ENCODE measurements around the gene SELENOS.
"Not testable (repeated sequence)": the region's sequence is repeated elsewhere in the genome, so short reads cannot be mapped to it uniquely, and the experiment has no call there.

Gene SELENOS

DNA sequence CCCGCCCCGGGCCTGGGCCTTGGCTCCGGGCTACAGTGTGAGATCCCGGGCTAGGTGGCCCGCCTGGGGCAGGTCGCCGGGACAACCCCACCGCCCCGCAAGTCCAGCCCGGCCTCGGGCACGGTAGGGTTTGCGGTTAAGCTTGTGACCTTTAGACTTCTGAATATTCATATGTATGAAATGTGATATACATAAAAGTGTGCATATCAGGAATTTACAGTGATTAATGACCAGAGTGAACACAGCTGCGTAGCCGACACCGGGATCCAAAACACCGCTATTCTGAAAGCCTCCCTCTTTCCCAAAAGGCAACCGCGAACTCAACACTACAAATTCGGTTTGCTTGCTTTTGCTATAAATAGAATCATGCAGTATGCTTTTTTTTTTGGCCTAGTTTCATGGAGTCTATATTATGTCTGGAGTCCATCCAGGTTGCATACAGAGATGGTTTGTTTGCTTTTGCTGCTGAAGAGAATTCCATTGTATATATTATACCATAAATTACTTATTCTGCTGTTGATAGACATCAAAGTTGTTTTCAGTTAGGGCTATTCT is 18.4 kb upstream of the SELENOS start:
- peak overlapping the region; percentile 84 for H3K4me3 ChIP-seq (ENCODE audit: severe bottlenecking)
- ATAC-seq (ENCODE audit: low read depth) = no peak; the same call in 2 of the 3 replicates
- H3K9me3 ChIP-seq (ENCODE audit: severe bottlenecking) = no peaks in the 10 kb centered on the region
- peak; percentile 80 for DNase-seq (ENCODE audit: low spot score)
- H3K27ac ChIP-seq (ENCODE audit: poor library complexity, severe bottlenecking) = peak overlapping the region; percentile 80
- no peaks in the 10 kb centered on the region for H3K27me3 ChIP-seq (ENCODE audit: insufficient read depth, poor library complexity, severe bottlenecking)
- H3K36me3 ChIP-seq (ENCODE audit: low read depth) = peaks cover 29% of the 10 kb centered on the region
- peaks cover 27% of the 10 kb centered on the region for H3K4me1 ChIP-seq (ENCODE audit: insufficient read depth, poor library complexity, severe bottlenecking)
- TF ChIP-seq, protein P1, sequence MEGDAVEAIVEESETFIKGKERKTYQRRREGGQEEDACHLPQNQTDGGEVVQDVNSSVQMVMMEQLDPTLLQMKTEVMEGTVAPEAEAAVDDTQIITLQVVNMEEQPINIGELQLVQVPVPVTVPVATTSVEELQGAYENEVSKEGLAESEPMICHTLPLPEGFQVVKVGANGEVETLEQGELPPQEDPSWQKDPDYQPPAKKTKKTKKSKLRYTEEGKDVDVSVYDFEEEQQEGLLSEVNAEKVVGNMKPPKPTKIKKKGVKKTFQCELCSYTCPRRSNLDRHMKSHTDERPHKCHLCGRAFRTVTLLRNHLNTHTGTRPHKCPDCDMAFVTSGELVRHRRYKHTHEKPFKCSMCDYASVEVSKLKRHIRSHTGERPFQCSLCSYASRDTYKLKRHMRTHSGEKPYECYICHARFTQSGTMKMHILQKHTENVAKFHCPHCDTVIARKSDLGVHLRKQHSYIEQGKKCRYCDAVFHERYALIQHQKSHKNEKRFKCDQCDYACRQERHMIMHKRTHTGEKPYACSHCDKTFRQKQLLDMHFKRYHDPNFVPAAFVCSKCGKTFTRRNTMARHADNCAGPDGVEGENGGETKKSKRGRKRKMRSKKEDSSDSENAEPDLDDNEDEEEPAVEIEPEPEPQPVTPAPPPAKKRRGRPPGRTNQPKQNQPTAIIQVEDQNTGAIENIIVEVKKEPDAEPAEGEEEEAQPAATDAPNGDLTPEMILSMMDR (IDR thresholded peaks at IDR 0.05; ENCODE audit: poor library complexity, severe bottlenecking) = no peak

DNA sequence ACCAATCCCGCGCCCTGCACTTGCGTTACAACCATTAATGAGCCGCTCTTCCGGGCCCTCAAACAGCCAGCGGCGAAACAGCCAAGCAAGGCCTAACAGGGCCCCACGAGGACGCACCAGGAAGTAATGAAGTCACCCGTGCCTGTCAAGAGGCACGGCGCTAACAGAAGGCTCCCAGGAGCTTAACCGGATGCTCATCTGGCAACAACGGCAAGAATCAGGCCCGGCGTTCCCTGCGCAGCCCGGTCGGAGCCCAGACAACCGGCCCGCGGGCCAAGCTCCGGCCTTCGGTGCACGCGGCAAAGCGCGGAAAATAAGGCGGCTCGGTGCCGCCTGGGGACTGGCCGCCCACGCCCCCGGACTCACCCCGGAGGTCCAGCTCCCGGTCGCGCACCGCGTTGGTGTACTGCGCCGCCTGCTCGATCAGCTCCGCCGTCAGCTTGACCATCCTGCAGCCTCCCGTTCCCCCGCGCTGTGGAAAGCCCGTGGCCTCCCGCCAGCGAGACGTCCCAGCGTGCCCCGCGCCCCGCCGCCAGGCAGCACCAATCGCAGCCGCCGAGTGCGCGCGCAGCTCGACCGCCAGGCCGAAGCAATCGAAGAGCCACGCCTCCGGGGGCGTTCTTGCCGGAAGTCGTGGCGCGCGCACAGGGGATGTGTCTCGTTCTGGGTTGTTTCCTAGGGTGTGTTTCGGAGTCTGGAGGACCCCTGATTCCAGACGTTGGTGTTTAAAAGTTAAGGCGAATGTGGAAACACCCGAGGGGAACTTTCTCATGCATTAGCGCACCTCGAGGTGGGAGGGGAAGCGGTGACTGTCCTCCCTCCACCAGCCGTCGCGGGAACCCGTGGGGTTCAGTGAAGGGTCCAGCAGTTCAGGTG is 17.7 kb upstream of the SELENOS start, which contains the start of gene SNRPA1:
SNRPA1 (minus strand) TSS at position 518 of the 876 bp plus-strand sequence; CDS start at position 448, 70 bp downstream.
- Histone ChIP-seq H3K9me3 (ENCODE audit: severe bottlenecking) (no peaks in the 10 kb centered on the region), H3K27me3 (ENCODE audit: insufficient read depth, poor library complexity, severe bottlenecking) (no peaks in the 10 kb centered on the region), H3K4me3 (ENCODE audit: severe bottlenecking) (peak within 1 kb of the TSS; percentile 84), H3K36me3 (ENCODE audit: low read depth) (peaks cover 33% of the 10 kb centered on the region), H3K27ac (ENCODE audit: poor library complexity, severe bottlenecking) (peak within 1 kb of the TSS; percentile 80), H3K4me1 (ENCODE audit: insufficient read depth, poor library complexity, severe bottlenecking) (peaks cover 27% of the 10 kb centered on the region)
- DNase-seq (ENCODE audit: low spot score) = peak; percentile 100
- peak; percentile 74 for ATAC-seq (ENCODE audit: low read depth)
- TF ChIP-seq, protein P1 (IDR thresholded peaks at IDR 0.05; ENCODE audit: poor library complexity, severe bottlenecking) = no peak

DNA sequence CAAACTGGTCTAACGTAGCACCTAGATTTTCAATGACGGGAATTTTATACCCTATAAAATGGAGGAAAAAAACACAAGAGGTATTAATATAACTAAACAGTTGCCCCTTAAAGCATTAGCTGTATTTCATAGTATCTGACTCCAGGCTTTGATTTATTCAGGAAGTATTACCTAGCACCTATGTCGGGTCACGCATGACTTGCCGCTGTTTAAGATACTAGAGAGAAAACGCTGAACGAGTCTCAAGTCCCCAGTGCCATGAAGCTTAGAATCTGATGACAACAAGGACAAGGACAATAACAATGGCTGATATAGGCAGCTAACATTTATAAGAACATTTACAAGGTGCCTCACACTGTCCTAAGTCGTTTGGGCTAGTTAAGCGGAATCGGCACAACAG is 15.8 kb upstream of the SELENOS start:
- H3K27ac ChIP-seq (ENCODE audit: poor library complexity, severe bottlenecking) = peak overlapping the region; percentile 80
- H3K4me1 ChIP-seq (ENCODE audit: insufficient read depth, poor library complexity, severe bottlenecking) = peaks cover 27% of the 10 kb centered on the region
- ATAC-seq (ENCODE audit: low read depth) = no peak
- peak overlapping the region; percentile 84 for H3K4me3 ChIP-seq (ENCODE audit: severe bottlenecking)
- peaks cover 50% of the 10 kb centered on the region for H3K36me3 ChIP-seq (ENCODE audit: low read depth)
- no peak for DNase-seq (ENCODE audit: low spot score)
- TF ChIP-seq, protein P1 (IDR thresholded peaks at IDR 0.05; ENCODE audit: poor library complexity, severe bottlenecking) = no peak
- no peaks in the 10 kb centered on the region for H3K27me3 ChIP-seq (ENCODE audit: insufficient read depth, poor library complexity, severe bottlenecking)
- no peaks in the 10 kb centered on the region for H3K9me3 ChIP-seq (ENCODE audit: severe bottlenecking)

DNA sequence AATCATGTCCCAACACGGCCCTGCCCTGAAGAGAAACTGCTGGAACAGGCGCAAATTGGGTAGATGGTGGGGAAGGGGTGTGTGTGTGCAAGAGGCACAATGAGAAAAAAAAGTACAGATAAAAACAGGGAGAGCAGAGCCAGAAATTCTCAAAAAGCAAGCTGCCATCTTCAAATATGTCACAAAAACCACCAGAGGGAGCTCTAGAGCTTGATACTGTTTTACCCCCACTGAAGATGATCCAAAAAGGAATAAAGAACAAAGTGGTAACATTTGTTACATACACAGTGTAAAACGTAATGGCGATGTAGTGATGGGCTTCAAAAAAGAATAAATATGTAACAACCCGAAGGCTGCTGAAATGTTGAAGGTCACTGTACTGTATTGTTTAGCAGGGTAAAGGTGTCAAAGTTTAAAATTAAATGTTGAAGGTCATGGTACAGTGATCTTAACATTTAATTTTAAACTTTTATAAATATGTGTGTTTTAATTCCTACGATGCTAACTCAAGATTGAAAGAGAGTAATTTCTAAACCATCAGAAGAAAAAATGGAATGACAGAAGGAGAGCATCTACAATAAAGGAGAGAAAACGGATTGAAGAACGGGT is 11.7 kb upstream of the SELENOS start:
- peaks cover 91% of the 10 kb centered on the region for H3K36me3 ChIP-seq (ENCODE audit: low read depth)
- H3K4me1 ChIP-seq (ENCODE audit: insufficient read depth, poor library complexity, severe bottlenecking) = peaks cover 12% of the 10 kb centered on the region
- TF ChIP-seq, protein P1 (IDR thresholded peaks at IDR 0.05; ENCODE audit: poor library complexity, severe bottlenecking) = peak; percentile 97
- no peak overlapping the region for H3K4me3 ChIP-seq (ENCODE audit: severe bottlenecking)
- peak; percentile 57 for ATAC-seq (ENCODE audit: low read depth)
- H3K9me3 ChIP-seq (ENCODE audit: severe bottlenecking) = no peaks in the 10 kb centered on the region
- no peaks in the 10 kb centered on the region for H3K27me3 ChIP-seq (ENCODE audit: insufficient read depth, poor library complexity, severe bottlenecking)
- H3K27ac ChIP-seq (ENCODE audit: poor library complexity, severe bottlenecking) = no peak overlapping the region
- no peak for DNase-seq (ENCODE audit: low spot score)

DNA sequence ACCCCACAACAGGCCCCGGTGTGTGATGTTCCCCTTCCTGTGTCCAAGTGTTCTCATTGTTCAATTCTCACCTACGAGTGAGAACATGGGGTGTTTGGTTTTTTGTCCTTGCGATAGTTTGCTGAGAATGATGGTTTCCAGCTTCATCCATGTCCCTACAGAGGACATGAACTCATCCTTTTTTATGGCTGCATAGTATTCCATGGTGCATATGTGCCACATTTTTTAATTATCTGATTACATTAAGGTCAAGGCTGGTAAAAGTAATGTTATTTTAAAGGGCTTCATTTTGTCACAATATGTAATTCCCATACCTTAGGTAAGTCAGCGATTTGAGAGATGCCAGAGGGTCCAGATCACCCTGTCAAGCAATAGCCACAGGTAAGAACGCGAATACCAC is 10.1 kb upstream of the SELENOS start:
- not testable (repeated sequence) for DNase-seq (ENCODE audit: low spot score); H3K4me3 ChIP-seq (ENCODE audit: severe bottlenecking); H3K27me3 ChIP-seq (ENCODE audit: insufficient read depth, poor library complexity, severe bottlenecking); H3K27ac ChIP-seq (ENCODE audit: poor library complexity, severe bottlenecking); ATAC-seq (ENCODE audit: low read depth); H3K9me3 ChIP-seq (ENCODE audit: severe bottlenecking); H3K4me1 ChIP-seq (ENCODE audit: insufficient read depth, poor library complexity, severe bottlenecking)
- peaks cover 95% of the 10 kb centered on the region for H3K36me3 ChIP-seq (ENCODE audit: low read depth)

Measured in RWPE2 (cell line).